ENCODE measurements around the gene ZC3H12D. TPM values are rescaled to one million over a fixed set of nuclear protein-coding genes. Genes with fewer than 3 reads are reported as not detected.

The ZC3H12D gene
- polyA plus RNA-seq, 1 of the 3 experiments (the other 2 are of a cell fraction), result 0.03 TPM

GRCh38 chr6:149529650-149530049 lies 44.8 kb upstream of the ZC3H12D start (continued):
- TF ChIP-seq REST (IDR thresholded peaks at IDR 0.05; ENCODE audit: low read depth, low read length) (no peak), GABPA (IDR thresholded peaks at IDR 0.05; ENCODE audit: low read depth) (no peak), MEF2A (IDR thresholded peaks at IDR 0.05; ENCODE audit: borderline replicate concordance, low read depth) (no peak), RFX5 (IDR thresholded peaks at IDR 0.05; ENCODE audit: low read length) (no peak), SMC3 (IDR thresholded peaks at IDR 0.05; ENCODE audit: low read depth, low read length) (no peak), MXI1 (IDR thresholded peaks at IDR 0.05; ENCODE audit: low read depth, low read length) (no peak), NRF1 (IDR thresholded peaks at IDR 0.05; ENCODE audit: low read depth, low read length) (no peak)

GRCh38 chr6:149515494-149515893 lies 30.7 kb upstream of the ZC3H12D start:
- TF ChIP-seq MAX (IDR thresholded peaks at IDR 0.05; ENCODE audit: low read depth) (no peak), MXI1 (IDR thresholded peaks at IDR 0.05; ENCODE audit: low read depth, low read length) (no peak), NRF1 (IDR thresholded peaks at IDR 0.05; ENCODE audit: low read depth, low read length) (no peak), REST (IDR thresholded peaks at IDR 0.05; ENCODE audit: low read depth, low read length) (no peak), NFIC (IDR thresholded peaks at IDR 0.05; ENCODE audit: borderline replicate concordance) (no peak), RFX5 (IDR thresholded peaks at IDR 0.05; ENCODE audit: low read length) (no peak), TEAD4 (IDR thresholded peaks at IDR 0.05; ENCODE audit: borderline replicate concordance, insufficient read depth) (no peak), IRF3 (IDR thresholded peaks at IDR 0.05; ENCODE audit: low read depth, low read length) (no peak), ELF1 (IDR thresholded peaks at IDR 0.05) (no peak), EZH2phosphoT487 (IDR thresholded peaks at IDR 0.05; ENCODE audit: borderline replicate concordance, low read depth) (no peak), TAF1 (IDR thresholded peaks at IDR 0.05; ENCODE audit: borderline replicate concordance, low read depth, low read length) (no peak), FOXM1 (IDR thresholded peaks at IDR 0.05; ENCODE audit: low read depth) (no peak), GABPA (IDR thresholded peaks at IDR 0.05; ENCODE audit: low read depth) (no peak), CTCF (IDR thresholded peaks at IDR 0.05) (no peak), PBX3 (IDR thresholded peaks at IDR 0.05) (no peak), TCF12 (IDR thresholded peaks at IDR 0.05) (no peak), YY1 (IDR thresholded peaks at IDR 0.05; ENCODE audit: low read depth) (no peak)
- Histone ChIP-seq H3K9me2 (no peaks in the 10 kb centered on the region), H3K79me2 (ENCODE audit: insufficient read depth) (peaks cover 6% of the 10 kb centered on the region; the same call in 1 of the 2 replicates), H3K27me3 (ENCODE audit: insufficient read depth) (no peaks in the 10 kb centered on the region), H3K9ac (no peak overlapping the region), H3K4me1 (ENCODE audit: control insufficient read depth in 1 of 2, insufficient read depth in 2 of 2, low read depth in 1 of 2, low read length in 1 of 2) (no peaks in the 10 kb centered on the region; a peak in 1 of 4 replicates), H3K4me3 (ENCODE audit: low read depth in 2 of 2, low read length in 1 of 2) (no peak overlapping the region), H3K4me2 (no peak overlapping the region), H3K27ac (ENCODE audit: low read depth in 2 of 2, low read length in 1 of 2) (no peak overlapping the region), H3K36me3 (replicated peaks in 1 of 2; ENCODE audit: control insufficient read depth in 1 of 2, insufficient read depth in 2 of 2, low read length in 1 of 2) (peaks cover 43 to 49% of the 10 kb centered on the region in 2 experiments), H3F3A (replicated peaks; ENCODE audit: insufficient read depth) (peaks cover 26% of the 10 kb centered on the region), H3K9me3 (no peaks in the 10 kb centered on the region), H4K20me1 (ENCODE audit: insufficient read depth) (no peaks in the 10 kb centered on the region), H2AFZ (ENCODE audit: low read depth) (no peak overlapping the region)
- 96% methylated on average over 1 of the region's 1 CpG for WGBS (ENCODE audit: low lambda C conversion rate)
- ChIA-PET POLR2A (no interaction called here), CTCF (interaction anchor here (0.8 to 4.9 kb wide), 7 partner anchors 10 to 488 kb away, joined by 3 to 44 read pairs (median 22); partner anchors contain the start of gene PPIL4)
- no peak for DNase-seq
